ENCODE results near the gene TTC28. TPM values are rescaled to one million over a fixed set of nuclear protein-coding genes. Genes with fewer than 3 reads are reported as not detected.
A peak's percentile ranks its signal among the peaks of the same experiment; 100 is the strongest.

TTC28 gene
- total and polyA plus RNA-seq, 7 experiments from 2014 or later: 0.50 to 8.3 (median 4.2) TPM

DNA sequence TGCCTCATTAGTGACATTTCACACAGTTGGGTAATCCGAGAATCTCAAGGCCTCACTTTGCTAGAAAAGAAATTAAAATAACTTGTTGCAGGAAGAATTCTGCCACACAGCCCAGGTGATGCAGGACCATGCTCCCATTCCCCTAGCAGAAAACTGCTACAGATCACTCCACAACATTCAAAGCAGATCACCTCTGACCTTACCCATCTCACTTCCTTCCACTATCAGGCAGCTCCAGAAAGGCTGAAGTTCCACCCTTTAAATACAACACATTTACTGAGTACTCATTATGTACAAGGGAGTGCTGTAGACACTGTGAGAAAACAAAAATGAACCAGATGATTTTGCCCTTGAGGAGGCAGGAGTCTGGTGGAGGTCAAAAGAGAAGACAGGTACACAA, 231.0 kb downstream of the TTC28 start:
- H3K9me3 ChIP-seq (ENCODE audit: control insufficient read depth in 2 of 3, low read length in 3 of 3): no peaks in the 10 kb centered on the region
- peaks cover under 1 to 2% (median 1%) of the 10 kb centered on the region in 7 donors for H3K4me1 Mint-ChIP-seq
- H3K36me3 Mint-ChIP-seq: no peaks in the 10 kb centered on the region
- H3K27me3 ChIP-seq (ENCODE audit: control insufficient read depth in 2 of 2, insufficient read depth in 2 of 2, low read length in 2 of 2): peaks cover 0 to 4% of the 10 kb centered on the region in 2 donors
- peaks cover 0 to 3% (median 0%) of the 10 kb centered on the region in 11 donors for H3K9me3 Mint-ChIP-seq
- no peak for DNase-seq
- no peaks in the 10 kb centered on the region for H3K4me1 ChIP-seq (ENCODE audit: control insufficient read depth in 2 of 2, insufficient read depth in 2 of 2, low read length in 2 of 2)
- ChIA-PET CTCF (no interaction called here), POLR2A (no interaction called here)
- ATAC-seq: no peak
- H3K27me3 Mint-ChIP-seq: peaks cover 0 to 30% (median 4%) of the 10 kb centered on the region in 5 donors
- peak overlapping the region in 1 of 9 donors; percentile 60 for H3K27ac Mint-ChIP-seq
- H3K27ac ChIP-seq (ENCODE audit: low read depth, low read length): no peak overlapping the region
- no peaks in the 10 kb centered on the region for H3K36me3 ChIP-seq (ENCODE audit: control insufficient read depth in 2 of 3, insufficient read depth in 3 of 3, low read length in 3 of 3)
- no peak overlapping the region for H3K4me3 Mint-ChIP-seq
- no peak overlapping the region for H3K4me3 ChIP-seq (ENCODE audit: low read length)
- intact Hi-C loops (cut with micrococcal nuclease): loop anchor here (10.0 kb wide), 3 partner anchors 54 to 1774 kb away; partner anchors contain the start of gene ZNRF3 (in 1 of the 2)

DNA sequence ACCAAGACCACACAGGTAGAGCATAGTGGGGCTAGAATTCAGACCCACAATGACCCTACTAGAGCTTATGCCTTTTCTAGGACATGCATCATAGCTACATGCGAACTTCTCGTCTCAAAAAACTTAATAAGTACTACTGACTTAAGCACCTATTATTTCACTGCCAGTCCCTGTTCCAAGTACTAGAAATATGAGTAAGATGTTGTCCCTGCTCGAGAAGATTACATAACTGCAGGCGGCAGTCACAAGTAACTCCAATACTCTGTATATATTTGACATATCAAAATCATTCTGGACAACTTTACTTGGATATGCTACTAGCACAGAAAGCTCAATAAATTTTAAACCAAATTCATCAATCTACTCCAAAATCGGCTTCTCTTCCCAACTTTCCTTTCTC, 235.0 kb downstream of the TTC28 start:
- ChIA-PET POLR2A (no interaction called here), CTCF (no interaction called here)
- Mint-ChIP-seq H3K4me3 (peak overlapping the region in 1 of 10 donors; percentile 26), H3K9me3 (no peaks in the 10 kb centered on the region), H3K36me3 (no peaks in the 10 kb centered on the region), H3K4me1 (peaks cover 10 to 27% (median 24%) of the 10 kb centered on the region in 7 donors), H3K27ac (no peak overlapping the region), H3K27me3 (peaks cover 0 to 29% (median 4%) of the 10 kb centered on the region in 5 donors)
- H3K4me3 ChIP-seq (ENCODE audit: low read length): no peak overlapping the region
- no peak for DNase-seq
- peaks cover 0 to 15% of the 10 kb centered on the region in 2 donors for H3K4me1 ChIP-seq (ENCODE audit: control insufficient read depth in 2 of 2, insufficient read depth in 2 of 2, low read length in 2 of 2)
- peaks cover 0 to 4% of the 10 kb centered on the region in 2 donors for H3K27me3 ChIP-seq (ENCODE audit: control insufficient read depth in 2 of 2, insufficient read depth in 2 of 2, low read length in 2 of 2)
- H3K9me3 ChIP-seq (ENCODE audit: control insufficient read depth in 2 of 3, low read length in 3 of 3): no peaks in the 10 kb centered on the region
- intact Hi-C loops (cut with micrococcal nuclease): loop anchor here (5.0 to 10.0 kb wide), 5 partner anchors 50 to 1770 kb away; partner anchors contain the start of genes CHEK2 (in 1 of the 2), HSCB (in 1 of the 2), PITPNB (in 1 of the 2) and ZNRF3 (in 1 of the 2)
- no peaks in the 10 kb centered on the region for H3K36me3 ChIP-seq (ENCODE audit: control insufficient read depth in 2 of 3, insufficient read depth in 3 of 3, low read length in 3 of 3)
- H3K27ac ChIP-seq (ENCODE audit: low read depth, low read length): no peak overlapping the region
- no peak for ATAC-seq

- Histone ChIP-seq H3K36me3 (ENCODE audit: control insufficient read depth in 2 of 3, insufficient read depth in 3 of 3, low read length in 3 of 3) (no peaks in the 10 kb centered on the region), H3K4me3 (ENCODE audit: low read length) (peak overlapping the region; percentile 72), H3K9me3 (ENCODE audit: control insufficient read depth in 2 of 3, low read length in 3 of 3) (no peaks in the 10 kb centered on the region), H3K27me3 (ENCODE audit: control insufficient read depth in 2 of 2, insufficient read depth in 2 of 2, low read length in 2 of 2) (peaks cover 0 to 4% of the 10 kb centered on the region in 2 donors), H3K4me1 (ENCODE audit: control insufficient read depth in 2 of 2, insufficient read depth in 2 of 2, low read length in 2 of 2) (peaks cover 0 to 15% of the 10 kb centered on the region in 2 donors), H3K27ac (ENCODE audit: low read depth, low read length) (peak overlapping the region; percentile 58)
- Mint-ChIP-seq H3K9me3 (no peaks in the 10 kb centered on the region), H3K4me1 (peaks cover 10 to 27% (median 24%) of the 10 kb centered on the region in 7 donors), H3K27ac (peak overlapping the region; percentile 41 to 90 (median 84)), H3K27me3 (peaks cover 0 to 26% (median 0%) of the 10 kb centered on the region in 5 donors), H3K36me3 (no peaks in the 10 kb centered on the region), H3K4me3 (peak overlapping the region; percentile 88 to 97 (median 94))
- intact Hi-C loops (cut with micrococcal nuclease): loop anchor here (2.0 to 10.0 kb wide), 8 partner anchors 49 to 1769 kb away; partner anchors contain the start of genes CHEK2 (in 1 of the 2), EWSR1 (in 1 of the 2), HSCB (in 1 of the 2) and MN1 (in 1 of the 2)
- DNase-seq (peak in 7 of 9 donors; percentile 15 to 52 (median 46)), ATAC-seq (peak; percentile 47)
- CTCF ChIA-PET: no interaction called here
- POLR2A ChIA-PET: interaction anchor here (0.6 kb wide), 1 partner anchor 590 kb away, joined by 4 read pairs; no protein-coding TSS in a partner anchor
Observed at GRCh38 chr22:28443526-28443876, 236.1 kb downstream of the TTC28 start.

DNA sequence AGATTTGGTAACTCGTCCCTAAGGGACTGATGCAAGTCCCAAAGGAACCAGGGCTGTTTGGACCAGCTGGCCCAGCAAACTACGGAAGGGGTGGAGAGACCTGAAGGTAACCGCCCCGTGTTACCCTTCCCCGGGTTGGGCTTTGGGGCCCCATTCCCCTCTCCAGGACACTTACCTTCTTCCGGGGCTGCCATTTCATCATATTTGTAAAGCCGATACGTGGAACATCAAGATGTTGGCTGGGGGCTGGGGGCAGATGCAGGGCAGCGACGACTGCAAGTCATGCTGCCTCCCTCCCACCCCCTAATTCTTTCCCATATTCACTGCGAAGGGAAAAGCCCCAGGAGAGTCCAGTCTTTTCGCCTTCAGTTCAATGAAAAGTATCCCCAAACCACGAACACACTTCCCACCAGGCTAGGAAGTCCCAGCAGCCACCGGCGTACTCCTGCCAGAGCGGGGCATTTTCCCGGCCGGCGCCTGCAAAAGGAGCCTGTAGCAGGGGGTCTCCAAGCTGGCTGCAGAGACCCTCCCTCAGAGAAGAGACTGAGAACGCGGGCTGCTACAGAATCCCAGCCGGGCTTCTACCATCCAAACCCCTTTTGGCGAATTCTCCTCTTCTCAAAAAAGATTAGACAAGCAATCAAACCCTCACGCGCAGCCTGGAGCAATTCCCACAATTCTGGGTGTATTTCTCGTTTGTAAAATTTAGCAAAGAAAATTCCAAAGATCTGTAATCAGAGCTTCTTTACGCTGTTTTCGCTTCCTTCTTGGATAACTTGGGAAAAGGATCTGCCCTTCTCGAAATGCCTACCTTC, 236.7 kb downstream of the TTC28 start:
- H3K27ac ChIP-seq (ENCODE audit: low read depth, low read length): peak overlapping the region; percentile 58
- DNase-seq (peak in 5 of 9 donors; percentile 1 to 19 (median 2)), ATAC-seq (peak; percentile 39)
- Mint-ChIP-seq H3K27me3 (peaks cover 0 to 26% (median 0%) of the 10 kb centered on the region in 5 donors), H3K4me3 (peak overlapping the region; percentile 88 to 97 (median 94)), H3K36me3 (no peaks in the 10 kb centered on the region), H3K9me3 (no peaks in the 10 kb centered on the region), H3K27ac (peak overlapping the region; percentile 70 to 90 (median 84)), H3K4me1 (peaks cover 10 to 27% (median 24%) of the 10 kb centered on the region in 7 donors)
- H3K27me3 ChIP-seq (ENCODE audit: control insufficient read depth in 2 of 2, insufficient read depth in 2 of 2, low read length in 2 of 2): peaks cover 0 to 4% of the 10 kb centered on the region in 2 donors
- peaks cover 0 to 15% of the 10 kb centered on the region in 2 donors for H3K4me1 ChIP-seq (ENCODE audit: control insufficient read depth in 2 of 2, insufficient read depth in 2 of 2, low read length in 2 of 2)
- H3K36me3 ChIP-seq (ENCODE audit: control insufficient read depth in 2 of 3, insufficient read depth in 3 of 3, low read length in 3 of 3): no peaks in the 10 kb centered on the region
- ChIA-PET POLR2A (interaction anchor here (0.6 to 0.7 kb wide), 2 partner anchors 589 to 825 kb away, joined by 4 read pairs; partner anchors contain the start of gene EWSR1), CTCF (interaction anchor here (0.6 to 1.2 kb wide), 4 partner anchors 21 to 556 kb away, joined by 3 to 4 read pairs (median 4); no protein-coding TSS in a partner anchor)
- intact Hi-C loops (cut with micrococcal nuclease): loop anchor here (1.0 to 10.0 kb wide), 12 partner anchors 48 to 1768 kb away; partner anchors contain the start of genes CHEK2 (in 1 of the 2), EWSR1 (in 1 of the 2), HSCB (in 1 of the 2) and MN1 (in 1 of the 2)
- peak overlapping the region; percentile 72 for H3K4me3 ChIP-seq (ENCODE audit: low read length)
- no peaks in the 10 kb centered on the region for H3K9me3 ChIP-seq (ENCODE audit: control insufficient read depth in 2 of 3, low read length in 3 of 3)

GRCh38 chr22:28442264-28442710, 237.4 kb downstream of the TTC28 start:
- H3K27me3 Mint-ChIP-seq: peaks cover 0 to 26% (median 0%) of the 10 kb centered on the region in 5 donors
- peak; percentile 91 for ATAC-seq
- H3K4me3 Mint-ChIP-seq: peak overlapping the region; percentile 88 to 97 (median 94)
- H3K36me3 ChIP-seq (ENCODE audit: control insufficient read depth in 2 of 3, insufficient read depth in 3 of 3, low read length in 3 of 3): no peaks in the 10 kb centered on the region
- POLR2A ChIA-PET: interaction anchor here (0.7 kb wide), 1 partner anchor 826 kb away, joined by 4 read pairs; the partner anchor contains the start of gene EWSR1
- intact Hi-C loops (cut with micrococcal nuclease): loop anchor here (1.0 to 10.0 kb wide), 12 partner anchors 47 to 1767 kb away; partner anchors contain the start of genes CHEK2 (in 1 of the 2), EWSR1 (in 1 of the 2), HSCB (in 1 of the 2) and MN1 (in 1 of the 2)
- no peaks in the 10 kb centered on the region for H3K9me3 Mint-ChIP-seq
- H3K4me3 ChIP-seq (ENCODE audit: low read length): peak overlapping the region; percentile 72
- CTCF ChIA-PET: interaction anchor here (0.6 to 1.2 kb wide), 3 partner anchors 22 to 556 kb away, joined by 3 to 4 read pairs (median 4); no protein-coding TSS in a partner anchor
- H3K36me3 Mint-ChIP-seq: no peaks in the 10 kb centered on the region
- peaks cover 0 to 15% of the 10 kb centered on the region in 2 donors for H3K4me1 ChIP-seq (ENCODE audit: control insufficient read depth in 2 of 2, insufficient read depth in 2 of 2, low read length in 2 of 2)
- peak overlapping the region; percentile 58 for H3K27ac ChIP-seq (ENCODE audit: low read depth, low read length)
- DNase-seq: peak; percentile 54 to 79 (median 77)
- H3K4me1 Mint-ChIP-seq: peaks cover 10 to 27% (median 24%) of the 10 kb centered on the region in 7 donors
- H3K27ac Mint-ChIP-seq: peak overlapping the region; percentile 66 to 90 (median 84)
- H3K27me3 ChIP-seq (ENCODE audit: control insufficient read depth in 2 of 2, insufficient read depth in 2 of 2, low read length in 2 of 2): peaks cover 0 to 4% of the 10 kb centered on the region in 2 donors
- no peaks in the 10 kb centered on the region for H3K9me3 ChIP-seq (ENCODE audit: control insufficient read depth in 2 of 3, low read length in 3 of 3)

- Mint-ChIP-seq H3K4me3 (peak overlapping the region; percentile 67 to 97 (median 94)), H3K9me3 (no peaks in the 10 kb centered on the region), H3K27me3 (peaks cover 0 to 23% (median 0%) of the 10 kb centered on the region in 5 donors), H3K27ac (peak overlapping the region in 8 of 9 donors; percentile 3 to 71 (median 28)), H3K4me1 (peaks cover 10 to 27% (median 24%) of the 10 kb centered on the region in 7 donors), H3K36me3 (no peaks in the 10 kb centered on the region)
- ChIA-PET CTCF (interaction anchor here (0.7 to 1.2 kb wide), 5 partner anchors 10 to 555 kb away, joined by 3 to 9 read pairs (median 4); no protein-coding TSS in a partner anchor), POLR2A (no interaction called here)
- ATAC-seq (no peak), DNase-seq (no peak)
- Histone ChIP-seq H3K27ac (ENCODE audit: low read depth, low read length) (peak overlapping the region; percentile 58), H3K4me1 (ENCODE audit: control insufficient read depth in 2 of 2, insufficient read depth in 2 of 2, low read length in 2 of 2) (peaks cover 0 to 15% of the 10 kb centered on the region in 2 donors), H3K27me3 (ENCODE audit: control insufficient read depth in 2 of 2, insufficient read depth in 2 of 2, low read length in 2 of 2) (peaks cover 0 to 4% of the 10 kb centered on the region in 2 donors), H3K36me3 (ENCODE audit: control insufficient read depth in 2 of 3, insufficient read depth in 3 of 3, low read length in 3 of 3) (no peaks in the 10 kb centered on the region), H3K4me3 (ENCODE audit: low read length) (peak overlapping the region; percentile 72), H3K9me3 (ENCODE audit: control insufficient read depth in 2 of 3, low read length in 3 of 3) (no peaks in the 10 kb centered on the region)
- intact Hi-C loops (cut with micrococcal nuclease): loop anchor here (1.0 to 10.0 kb wide), 12 partner anchors 47 to 1767 kb away; partner anchors contain the start of genes CHEK2 (in 1 of the 2), EWSR1 (in 1 of the 2), HSCB (in 1 of the 2) and MN1 (in 1 of the 2)
Observed at GRCh38 chr22:28441720-28442263, 237.8 kb downstream of the TTC28 start.
